Uterus (tissue), 2 donors: ENCODE measurements around the gene FGF3.

Experiments used
- POLR2A ChIP-seq, 2 donors: fragments of 450-650 bp; IDR thresholded peaks; one replicate each; pipeline ENCODE4 v1.6.1; 2016; ENCODE audit warnings: antibody characterized with exemption in 2 of 2, mild to moderate bottlenecking in 1 of 2, moderate library complexity in 1 of 2
- TF ChIP-seq, protein P1 (sequence below), 4 experiments: fragments of 200-600 bp in 2 of 4; fragments of 450-650 bp in 2 of 4; sonication (generic) in 2 of 4; IDR thresholded peaks; one replicate each; pipeline ENCODE4 v1.5.1; 2016 to 2019; ENCODE audit warnings: antibody characterized with exemption in 4 of 4, mild to moderate bottlenecking in 2 of 4, moderate library complexity in 1 of 4

DNA sequence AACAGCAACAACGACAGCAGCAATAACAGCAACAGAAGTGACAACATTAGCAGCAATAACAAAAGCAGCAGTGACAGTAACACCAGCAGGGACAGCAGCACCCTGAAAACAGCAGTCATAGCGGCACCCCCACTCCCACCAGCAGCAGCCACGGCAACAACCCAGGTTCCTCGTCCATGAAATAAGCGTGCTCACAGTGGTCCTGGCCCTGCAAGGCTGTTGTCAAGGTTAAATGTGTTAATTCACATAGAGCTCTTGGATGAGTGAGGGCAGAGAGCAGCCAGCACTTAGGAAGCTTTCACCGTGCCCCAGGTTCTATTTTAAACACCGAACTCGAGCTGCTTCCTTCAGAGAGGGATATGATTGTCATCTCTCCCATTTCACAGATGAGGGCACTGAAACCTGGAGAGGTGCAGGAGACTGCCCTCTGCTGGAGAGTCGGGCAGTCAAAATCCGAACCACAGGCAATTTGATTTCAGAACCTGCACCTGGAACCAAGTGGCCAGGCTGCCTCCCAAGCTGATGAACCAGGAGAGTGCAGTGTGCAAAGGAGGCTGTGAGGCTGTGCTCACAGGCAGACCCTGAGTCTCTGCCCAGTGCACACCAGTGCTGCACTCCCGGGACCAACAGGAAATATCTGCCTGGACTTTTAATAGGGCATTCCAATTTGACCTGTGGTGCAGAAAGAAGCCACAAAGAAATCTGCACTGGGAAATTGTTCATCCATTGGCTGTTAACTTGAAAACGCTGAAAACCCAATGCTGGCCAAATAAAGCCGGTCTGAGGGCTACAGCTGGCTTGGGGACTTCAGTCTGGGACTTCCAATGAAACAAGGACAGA lies 22.9 kb upstream of the FGF3 start:
- TF ChIP-seq, protein P1, sequence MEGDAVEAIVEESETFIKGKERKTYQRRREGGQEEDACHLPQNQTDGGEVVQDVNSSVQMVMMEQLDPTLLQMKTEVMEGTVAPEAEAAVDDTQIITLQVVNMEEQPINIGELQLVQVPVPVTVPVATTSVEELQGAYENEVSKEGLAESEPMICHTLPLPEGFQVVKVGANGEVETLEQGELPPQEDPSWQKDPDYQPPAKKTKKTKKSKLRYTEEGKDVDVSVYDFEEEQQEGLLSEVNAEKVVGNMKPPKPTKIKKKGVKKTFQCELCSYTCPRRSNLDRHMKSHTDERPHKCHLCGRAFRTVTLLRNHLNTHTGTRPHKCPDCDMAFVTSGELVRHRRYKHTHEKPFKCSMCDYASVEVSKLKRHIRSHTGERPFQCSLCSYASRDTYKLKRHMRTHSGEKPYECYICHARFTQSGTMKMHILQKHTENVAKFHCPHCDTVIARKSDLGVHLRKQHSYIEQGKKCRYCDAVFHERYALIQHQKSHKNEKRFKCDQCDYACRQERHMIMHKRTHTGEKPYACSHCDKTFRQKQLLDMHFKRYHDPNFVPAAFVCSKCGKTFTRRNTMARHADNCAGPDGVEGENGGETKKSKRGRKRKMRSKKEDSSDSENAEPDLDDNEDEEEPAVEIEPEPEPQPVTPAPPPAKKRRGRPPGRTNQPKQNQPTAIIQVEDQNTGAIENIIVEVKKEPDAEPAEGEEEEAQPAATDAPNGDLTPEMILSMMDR (IDR thresholded peaks at IDR 0.05), result no peak
- no peak for TF ChIP-seq POLR2A (IDR thresholded peaks at IDR 0.05)
